ENCODE measurements around the gene TTBK1. TPM values are rescaled to one million over a fixed set of nuclear protein-coding genes. Genes with fewer than 3 reads are reported as not detected.

TTBK1 gene
- total and polyA plus RNA-seq, 5 donors: 0.29 to 0.69 (median 0.50) TPM

DNA sequence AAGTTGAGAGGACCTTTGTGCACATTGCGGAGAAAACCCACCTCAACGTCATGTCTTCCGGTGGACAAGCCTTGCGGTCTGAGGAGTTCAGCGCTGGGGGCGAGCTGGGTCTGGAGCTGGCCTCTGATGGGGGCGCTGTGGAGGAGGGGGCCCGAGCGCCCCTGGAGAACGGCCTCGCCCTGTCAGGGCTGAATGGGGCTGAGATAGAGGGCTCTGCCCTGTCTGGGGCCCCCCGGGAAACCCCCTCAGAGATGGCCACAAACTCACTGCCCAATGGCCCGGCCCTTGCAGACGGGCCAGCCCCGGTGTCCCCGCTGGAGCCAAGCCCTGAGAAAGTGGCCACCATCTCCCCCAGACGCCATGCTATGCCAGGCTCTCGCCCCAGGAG is 40.2 kb downstream of the TTBK1 start:
- Histone ChIP-seq H3K27me3 (ENCODE audit: control insufficient read depth, insufficient read depth) (no peaks in the 10 kb centered on the region), H3K4me3 (ENCODE audit: low read length) (no peak overlapping the region), H3K27ac (ENCODE audit: low read length) (no peak overlapping the region), H3K9me3 (ENCODE audit: control insufficient read depth, low read length) (no peaks in the 10 kb centered on the region), H3K4me1 (ENCODE audit: control insufficient read depth, insufficient read depth, low read length) (no peaks in the 10 kb centered on the region)
- 92% methylated on average over 18 of the region's 18 CpGs for WGBS
- ATAC-seq (no peak), DNase-seq (peak in 2 of 3 donors; percentile 5 to 12)
- intact Hi-C loops (cut with DNase I): no loop called here

DNA sequence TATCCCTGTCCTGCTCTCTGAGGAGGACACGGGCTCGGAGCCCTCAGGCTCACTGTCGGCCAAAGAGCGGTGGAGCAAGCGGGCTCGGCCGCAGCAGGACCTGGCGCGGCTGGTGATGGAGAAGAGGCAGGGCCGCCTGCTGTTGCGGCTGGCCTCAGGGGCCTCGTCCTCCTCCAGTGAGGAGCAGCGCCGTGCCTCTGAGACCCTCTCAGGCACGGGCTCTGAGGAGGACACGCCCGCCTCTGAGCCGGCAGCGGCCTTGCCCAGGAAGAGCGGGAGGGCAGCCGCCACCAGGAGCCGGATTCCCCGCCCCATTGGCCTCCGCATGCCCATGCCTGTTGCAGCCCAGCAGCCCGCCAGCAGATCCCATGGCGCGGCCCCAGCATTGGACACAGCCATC is 40.6 kb downstream of the TTBK1 start:
- WGBS: 93% methylated on average over 27 of the region's 27 CpGs

DNA sequence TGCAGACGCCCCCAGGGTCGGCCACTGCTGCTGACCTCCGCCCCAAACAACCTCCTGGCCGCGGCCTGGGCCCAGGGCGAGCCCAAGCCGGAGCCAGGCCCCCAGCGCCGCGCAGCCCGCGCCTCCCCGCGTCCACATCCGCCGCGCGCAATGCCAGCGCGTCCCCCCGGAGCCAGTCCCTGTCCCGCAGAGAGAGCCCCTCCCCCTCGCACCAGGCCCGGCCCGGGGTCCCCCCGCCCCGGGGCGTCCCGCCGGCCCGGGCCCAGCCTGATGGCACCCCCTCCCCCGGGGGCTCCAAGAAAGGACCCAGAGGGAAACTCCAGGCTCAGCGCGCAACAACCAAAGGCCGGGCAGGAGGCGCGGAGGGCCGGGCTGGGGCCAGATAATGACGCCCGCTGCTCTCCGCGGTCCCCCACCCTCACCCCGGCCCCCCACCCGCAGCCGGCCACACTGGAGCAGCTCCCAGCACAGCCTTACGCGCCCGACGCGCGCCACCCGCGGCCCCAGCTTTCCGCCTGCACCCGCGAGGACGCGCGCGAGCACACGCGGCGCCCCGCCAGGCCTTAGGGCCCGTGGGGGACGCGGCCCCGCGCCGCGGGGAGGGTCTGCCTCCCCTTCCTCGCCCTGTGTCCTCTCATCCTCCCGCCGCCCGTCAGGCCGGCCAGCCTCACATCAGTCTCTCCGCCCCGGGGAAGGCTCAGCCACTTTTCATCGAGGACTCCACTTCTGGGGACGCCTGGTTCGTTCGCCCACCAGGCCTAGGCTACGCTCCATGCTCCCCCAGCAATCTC is 41.9 kb downstream of the TTBK1 start:
- no peak overlapping the region for H3K27ac ChIP-seq (ENCODE audit: low read length)
- DNase-seq (peak in 2 of 3 donors; percentile 10 to 37), ATAC-seq (no peak)
- intact Hi-C loops (cut with DNase I): no loop called here
- peak overlapping the region; percentile 23 for H3K4me3 ChIP-seq (ENCODE audit: low read length)
- H3K9me3 ChIP-seq (ENCODE audit: control insufficient read depth, low read length): no peaks in the 10 kb centered on the region
- 4% methylated on average over 83 of the region's 83 CpGs for WGBS
- H3K27me3 ChIP-seq (ENCODE audit: control insufficient read depth, insufficient read depth): no peaks in the 10 kb centered on the region
- no peaks in the 10 kb centered on the region for H3K4me1 ChIP-seq (ENCODE audit: control insufficient read depth, insufficient read depth, low read length)

More for the DNA sequence above, 40.6 kb downstream of the TTBK1 start:
- intact Hi-C loops (cut with DNase I): no loop called here
- ATAC-seq (no peak), DNase-seq (peak in 2 of 3 donors; percentile 9 to 43)
- no peak overlapping the region for H3K27ac ChIP-seq (ENCODE audit: low read length)
- H3K4me3 ChIP-seq (ENCODE audit: low read length): no peak overlapping the region
- H3K9me3 ChIP-seq (ENCODE audit: control insufficient read depth, low read length): no peaks in the 10 kb centered on the region
- H3K4me1 ChIP-seq (ENCODE audit: control insufficient read depth, insufficient read depth, low read length): no peaks in the 10 kb centered on the region
- H3K27me3 ChIP-seq (ENCODE audit: control insufficient read depth, insufficient read depth): no peaks in the 10 kb centered on the region

DNA sequence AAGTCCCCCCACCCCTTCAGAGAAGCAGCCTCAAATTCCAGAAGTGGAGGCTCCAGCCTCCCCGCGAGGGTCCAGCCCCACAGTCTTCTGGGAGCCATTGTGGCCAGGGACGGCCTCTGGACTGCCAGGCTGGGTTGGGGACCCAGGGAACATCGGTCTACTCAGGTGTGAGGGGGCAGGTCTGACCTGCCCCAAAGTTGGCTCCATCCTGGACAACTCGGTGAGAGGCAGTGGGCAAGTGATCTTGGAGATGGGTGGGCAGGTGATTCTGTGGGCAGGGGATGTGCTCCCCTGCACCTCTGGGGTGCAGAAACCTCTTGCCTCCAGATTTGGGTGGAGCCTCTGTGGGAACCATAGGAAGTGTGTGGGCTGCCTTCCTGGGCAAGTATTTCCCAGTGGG is 42.6 kb downstream of the TTBK1 start:
- WGBS: 75% methylated on average over 5 of the region's 5 CpGs
- Histone ChIP-seq H3K4me1 (ENCODE audit: control insufficient read depth, insufficient read depth, low read length) (no peaks in the 10 kb centered on the region), H3K27ac (ENCODE audit: low read length) (no peak overlapping the region), H3K27me3 (ENCODE audit: control insufficient read depth, insufficient read depth) (no peaks in the 10 kb centered on the region), H3K4me3 (ENCODE audit: low read length) (no peak overlapping the region), H3K9me3 (ENCODE audit: control insufficient read depth, low read length) (no peaks in the 10 kb centered on the region)
- ATAC-seq: no peak
- intact Hi-C loops (cut with DNase I): no loop called here
- peak in 1 of 3 donors; percentile 2 for DNase-seq

DNA sequence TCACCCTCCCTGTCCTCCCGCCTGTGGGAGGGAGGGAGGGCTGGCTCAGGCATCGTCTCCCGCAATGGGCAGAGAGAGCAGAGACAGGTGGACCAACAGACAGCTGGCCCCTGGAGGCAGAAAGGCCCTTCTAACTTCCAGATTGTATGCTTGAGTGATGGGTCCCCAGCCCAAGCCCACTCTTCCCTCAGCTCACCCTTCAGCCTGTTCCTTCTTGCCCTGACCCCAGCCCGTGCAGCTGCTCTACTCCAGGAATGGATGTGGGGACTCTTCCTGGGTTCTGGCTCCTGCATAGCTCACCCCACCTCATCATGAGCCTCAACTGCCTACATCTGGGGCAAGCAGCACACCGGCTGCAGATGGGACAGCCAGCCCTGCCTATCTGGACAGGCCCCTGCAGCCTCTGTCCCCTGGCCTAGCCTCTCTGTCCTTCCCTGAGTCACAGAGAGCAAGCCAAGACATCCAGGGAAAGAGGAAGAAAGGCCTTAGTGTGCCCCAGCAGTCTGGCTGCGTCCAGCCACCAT is 43.2 kb downstream of the TTBK1 start:
- intact Hi-C loops (cut with DNase I): no loop called here
- Histone ChIP-seq H3K27ac (ENCODE audit: low read length) (no peak overlapping the region), H3K4me3 (ENCODE audit: low read length) (no peak overlapping the region), H3K4me1 (ENCODE audit: control insufficient read depth, insufficient read depth, low read length) (no peaks in the 10 kb centered on the region), H3K9me3 (ENCODE audit: control insufficient read depth, low read length) (no peaks in the 10 kb centered on the region), H3K27me3 (ENCODE audit: control insufficient read depth, insufficient read depth) (no peaks in the 10 kb centered on the region)
- DNase-seq (peak in 1 of 3 donors; percentile 13), ATAC-seq (no peak)
- WGBS: 94% methylated on average over 6 of the region's 6 CpGs

DNA sequence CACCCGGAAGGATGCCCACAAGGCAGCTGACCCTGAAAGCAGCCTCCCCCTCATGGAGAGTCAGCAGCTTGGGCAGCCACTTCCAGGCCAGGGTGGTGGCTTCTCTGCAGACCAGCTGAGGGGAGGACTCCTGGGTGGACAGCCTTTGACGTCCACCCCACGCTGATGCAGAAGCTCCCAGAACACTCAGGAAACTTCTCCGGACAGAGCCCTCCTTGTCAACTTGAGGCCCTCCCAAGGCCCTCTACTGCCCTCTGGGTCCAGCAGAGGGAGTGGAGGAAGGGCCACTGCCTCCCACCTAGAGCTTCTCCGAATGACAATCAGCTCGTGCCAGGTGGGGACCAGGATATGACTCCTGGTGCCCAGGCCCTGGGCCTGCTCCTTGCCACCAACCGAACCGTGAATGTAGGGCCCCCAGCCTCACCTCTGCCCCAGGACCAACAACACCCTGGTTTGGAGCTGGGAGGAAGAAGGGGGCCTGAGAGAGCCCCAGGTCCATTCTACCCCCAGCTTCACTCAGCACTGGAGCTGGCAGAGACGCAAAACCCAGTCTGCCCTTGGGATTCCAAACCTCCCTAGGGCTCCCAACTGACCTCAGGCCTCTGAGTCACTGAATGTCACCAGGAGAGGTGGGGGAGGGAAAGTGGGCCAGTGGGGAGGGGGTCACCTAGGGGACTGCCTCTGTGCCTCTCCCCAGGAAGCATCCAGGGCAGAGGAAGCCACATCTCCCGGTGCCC is 43.9 kb downstream of the TTBK1 start:
- peak in 1 of 2 donors; percentile 7 for ATAC-seq
- Histone ChIP-seq H3K4me1 (ENCODE audit: control insufficient read depth, insufficient read depth, low read length) (no peaks in the 10 kb centered on the region), H3K27me3 (ENCODE audit: control insufficient read depth, insufficient read depth) (no peaks in the 10 kb centered on the region), H3K4me3 (ENCODE audit: low read length) (no peak overlapping the region), H3K27ac (ENCODE audit: low read length) (no peak overlapping the region), H3K9me3 (ENCODE audit: control insufficient read depth, low read length) (no peaks in the 10 kb centered on the region)
- intact Hi-C loops (cut with DNase I): no loop called here
- 60% methylated on average over 10 of the region's 10 CpGs for WGBS
- DNase-seq: no peak

DNA sequence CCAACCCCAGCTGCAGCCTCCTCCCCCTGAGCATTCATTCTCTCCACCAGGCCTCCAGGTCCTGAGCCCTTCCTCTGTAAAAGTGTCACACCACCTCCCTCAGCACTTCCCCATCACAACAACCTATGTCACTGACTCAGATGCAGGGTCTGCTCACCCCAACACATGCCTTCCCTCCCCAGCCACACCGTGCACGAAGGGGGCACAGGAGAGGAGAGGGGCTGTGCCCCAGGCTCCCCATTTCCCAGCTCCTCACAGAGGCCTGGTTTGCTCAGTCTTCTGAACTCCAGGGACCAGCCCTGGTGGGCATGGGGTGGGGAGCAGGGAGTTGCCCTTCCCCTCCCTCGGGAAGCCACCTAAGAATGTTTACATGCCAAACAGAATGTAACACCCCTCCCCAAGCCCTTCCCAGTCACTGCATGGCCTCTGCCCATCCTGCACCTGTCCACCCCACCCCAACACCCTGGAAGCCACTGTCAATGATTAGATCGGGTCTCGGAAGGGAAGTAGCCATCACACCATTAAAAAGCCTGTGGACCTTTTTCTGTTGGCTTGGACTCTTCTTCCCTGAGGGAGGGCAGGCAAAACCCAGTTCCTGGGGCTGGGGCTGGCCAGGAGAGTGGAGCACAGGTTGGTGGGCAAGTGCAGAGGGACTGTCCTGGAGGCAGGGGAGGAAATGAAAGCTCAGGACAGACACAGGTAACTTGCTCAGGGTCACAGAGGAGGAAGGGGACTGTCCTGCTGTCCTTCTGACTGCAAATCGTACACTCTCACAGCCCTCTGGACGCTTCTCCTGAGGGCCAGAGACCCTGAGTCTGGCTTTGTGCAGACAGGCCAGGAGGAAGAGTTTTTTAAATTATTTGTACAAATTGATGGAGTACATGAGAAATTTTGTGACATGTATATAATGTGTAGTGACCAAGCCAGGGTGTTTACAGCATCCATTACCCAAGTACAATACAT is 44.7 kb downstream of the TTBK1 start:
- WGBS: 64% methylated on average over 7 of the region's 7 CpGs
- no peak for ATAC-seq
- DNase-seq: no peak
- Histone ChIP-seq H3K4me1 (ENCODE audit: control insufficient read depth, insufficient read depth, low read length) (no peaks in the 10 kb centered on the region), H3K9me3 (ENCODE audit: control insufficient read depth, low read length) (no peaks in the 10 kb centered on the region), H3K4me3 (ENCODE audit: low read length) (no peak overlapping the region), H3K27me3 (ENCODE audit: control insufficient read depth, insufficient read depth) (no peaks in the 10 kb centered on the region), H3K27ac (ENCODE audit: low read length) (no peak overlapping the region)
- intact Hi-C loops (cut with DNase I): no loop called here

DNA sequence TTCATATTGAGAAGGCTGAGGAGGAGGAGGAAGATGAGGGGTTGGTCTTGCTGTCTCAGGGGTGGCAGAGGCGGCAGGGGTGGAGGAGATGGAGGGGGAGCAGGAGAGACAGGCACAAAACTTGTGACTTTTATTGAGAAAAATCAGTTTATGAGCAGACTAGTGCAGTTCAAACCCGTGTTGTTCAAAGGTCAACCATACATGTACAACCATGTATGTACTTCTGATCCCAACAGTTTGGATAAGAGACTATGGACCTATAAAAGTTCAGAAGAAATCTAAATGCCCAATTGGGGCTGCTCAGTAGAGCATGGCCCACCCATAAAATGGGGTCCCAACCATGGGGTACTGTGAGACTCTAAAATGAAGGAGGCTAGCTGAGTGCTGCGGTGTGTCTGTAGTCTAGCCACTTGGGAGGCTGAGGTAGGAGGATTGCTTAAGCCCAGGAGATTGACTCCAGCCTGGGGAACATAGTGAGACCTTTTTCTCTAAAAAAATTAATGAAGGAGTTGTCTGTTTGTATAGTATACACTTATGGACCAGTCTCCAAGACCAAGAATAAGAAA is 47.1 kb downstream of the TTBK1 start:
- 88% methylated on average over 3 of the region's 3 CpGs for WGBS
- ATAC-seq (no peak), DNase-seq (no peak)
- H3K4me1 ChIP-seq (ENCODE audit: control insufficient read depth, insufficient read depth, low read length): no peaks in the 10 kb centered on the region
- H3K4me3 ChIP-seq (ENCODE audit: low read length): no peak overlapping the region
- intact Hi-C loops (cut with DNase I): no loop called here
- H3K9me3 ChIP-seq (ENCODE audit: control insufficient read depth, low read length): no peaks in the 10 kb centered on the region
- H3K27ac ChIP-seq (ENCODE audit: low read length): no peak overlapping the region
- H3K27me3 ChIP-seq (ENCODE audit: control insufficient read depth, insufficient read depth): no peaks in the 10 kb centered on the region

DNA sequence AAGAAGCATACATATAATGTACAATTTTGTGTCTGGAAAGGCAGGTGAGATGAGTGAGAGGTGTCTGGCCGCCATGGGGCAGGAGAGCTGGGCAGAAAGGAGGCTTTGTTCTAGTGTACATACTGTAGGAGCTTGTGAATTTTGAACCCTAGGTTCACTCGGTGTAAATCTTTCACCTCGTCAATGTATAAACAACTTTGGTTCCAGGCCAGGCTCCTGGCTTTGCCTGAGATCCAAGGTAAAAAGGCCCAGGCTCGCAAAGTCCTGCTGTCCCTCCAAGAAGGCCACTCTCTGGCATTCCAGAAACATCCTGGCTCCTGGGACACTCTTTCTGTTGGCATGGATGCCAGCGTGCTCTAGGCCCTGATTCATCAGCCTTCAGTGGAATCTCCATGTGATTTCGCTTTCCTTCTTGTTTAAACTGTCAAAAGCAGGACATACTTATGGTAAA is 47.6 kb downstream of the TTBK1 start:
- ATAC-seq: no peak
- no peaks in the 10 kb centered on the region for H3K27me3 ChIP-seq (ENCODE audit: control insufficient read depth, insufficient read depth)
- no peak overlapping the region for H3K27ac ChIP-seq (ENCODE audit: low read length)
- no peaks in the 10 kb centered on the region for H3K4me1 ChIP-seq (ENCODE audit: control insufficient read depth, insufficient read depth, low read length)
- DNase-seq: no peak
- no peak overlapping the region for H3K4me3 ChIP-seq (ENCODE audit: low read length)
- intact Hi-C loops (cut with DNase I): no loop called here
- WGBS: 89% methylated on average over 6 of the region's 6 CpGs
- no peaks in the 10 kb centered on the region for H3K9me3 ChIP-seq (ENCODE audit: control insufficient read depth, low read length)

DNA sequence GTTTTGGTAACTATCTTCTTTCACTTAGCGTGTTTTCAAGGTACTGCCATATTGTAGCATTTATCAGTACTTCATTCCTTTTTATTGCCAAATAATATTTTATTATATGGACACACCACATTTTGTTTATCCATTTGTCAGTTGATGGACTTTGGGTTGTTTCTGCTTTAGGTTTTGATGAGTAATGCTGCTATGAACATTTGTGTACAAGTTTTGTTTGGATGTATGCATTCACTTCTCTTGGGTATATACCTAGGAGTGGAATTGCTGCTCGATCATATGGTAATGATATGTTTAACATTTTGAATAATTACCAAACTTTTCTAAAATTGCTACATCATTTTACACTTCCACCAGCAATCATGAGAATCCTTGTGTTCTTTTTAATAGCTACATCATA is 48.4 kb downstream of the TTBK1 start:
- WGBS: 93% methylated on average over 2 of the region's 2 CpGs
- intact Hi-C loops (cut with DNase I): no loop called here
- Histone ChIP-seq H3K9me3 (ENCODE audit: control insufficient read depth, low read length) (no peaks in the 10 kb centered on the region), H3K27me3 (ENCODE audit: control insufficient read depth, insufficient read depth) (no peaks in the 10 kb centered on the region), H3K4me1 (ENCODE audit: control insufficient read depth, insufficient read depth, low read length) (no peaks in the 10 kb centered on the region), H3K27ac (ENCODE audit: low read length) (no peak overlapping the region), H3K4me3 (ENCODE audit: low read length) (no peak overlapping the region)
- ATAC-seq (no peak), DNase-seq (no peak)

Measured in right cardiac atrium (tissue), 5 donors.